ENCODE measurements around the gene ALK.

The ALK gene

GRCh38 chr2:29349316-29350030, 571.9 kb downstream of the ALK start:
- DNase-seq: no peak

- DNase-seq: no peak
These were observed 573.5 kb downstream of the ALK start for GRCh38 chr2:29347774-29348461.

- DNase-seq: no peak
These were observed 576.1 kb downstream of the ALK start for GRCh38 chr2:29345236-29345635.

GRCh38 chr2:29343830-29344229, 577.6 kb downstream of the ALK start:
- no peak for DNase-seq

- DNase-seq: no peak
These were observed 584.8 kb downstream of the ALK start for GRCh38 chr2:29336341-29337241.

- no peak for DNase-seq
These were observed 586.0 kb downstream of the ALK start for GRCh38 chr2:29335396-29335795.

- no peak for DNase-seq
These were observed 586.7 kb downstream of the ALK start for GRCh38 chr2:29334706-29335105.

GRCh38 chr2:29332540-29332939, 588.8 kb downstream of the ALK start:
- no peak for DNase-seq

GRCh38 chr2:29329899-29330298, 591.5 kb downstream of the ALK start:
- DNase-seq: no peak

- no peak for DNase-seq
These were observed 594.5 kb downstream of the ALK start for GRCh38 chr2:29326926-29327325.

GRCh38 chr2:29325544-29325943, 595.8 kb downstream of the ALK start:
- no peak for DNase-seq

- peak; percentile 22 for DNase-seq
These were observed 597.4 kb downstream of the ALK start for GRCh38 chr2:29323961-29324360.

- no peak for DNase-seq
These were observed 598.1 kb downstream of the ALK start for GRCh38 chr2:29323301-29323700.

- peak; percentile 50 for DNase-seq
These were observed 599.4 kb downstream of the ALK start for GRCh38 chr2:29322011-29322410.

- no peak for DNase-seq
These were observed 603.4 kb downstream of the ALK start for GRCh38 chr2:29317801-29318485.

- DNase-seq: peak; percentile 71
These were observed 604.3 kb downstream of the ALK start for GRCh38 chr2:29317077-29317517.

GRCh38 chr2:29314816-29315571, 606.4 kb downstream of the ALK start:
- no peak for DNase-seq

GRCh38 chr2:29311458-29311857, 609.9 kb downstream of the ALK start:
- DNase-seq: no peak

- no peak for DNase-seq
These were observed 610.6 kb downstream of the ALK start for GRCh38 chr2:29310650-29311348.

GRCh38 chr2:29309090-29310029, 612.0 kb downstream of the ALK start:
- DNase-seq: peak; percentile 69
